Activated CD8-positive, alpha-beta memory T cell treated with anti-CD3 and anti-CD28 coated beads, Interleukin-2, amount 50 U/mL, for 1 hour (primary cell): ENCODE measurements around the gene UROD.

ENCODE experiments used
- DNase-seq: peaks from one replicate; pipeline ENCODE4 v3.0.0-alpha.2; 2020; ENCODE audit errors: extremely low read depth

The UROD gene

GRCh38 chr1:45008516-45008915 is 3.5 kb upstream of the UROD start:
- DNase-seq: no peak

DNA sequence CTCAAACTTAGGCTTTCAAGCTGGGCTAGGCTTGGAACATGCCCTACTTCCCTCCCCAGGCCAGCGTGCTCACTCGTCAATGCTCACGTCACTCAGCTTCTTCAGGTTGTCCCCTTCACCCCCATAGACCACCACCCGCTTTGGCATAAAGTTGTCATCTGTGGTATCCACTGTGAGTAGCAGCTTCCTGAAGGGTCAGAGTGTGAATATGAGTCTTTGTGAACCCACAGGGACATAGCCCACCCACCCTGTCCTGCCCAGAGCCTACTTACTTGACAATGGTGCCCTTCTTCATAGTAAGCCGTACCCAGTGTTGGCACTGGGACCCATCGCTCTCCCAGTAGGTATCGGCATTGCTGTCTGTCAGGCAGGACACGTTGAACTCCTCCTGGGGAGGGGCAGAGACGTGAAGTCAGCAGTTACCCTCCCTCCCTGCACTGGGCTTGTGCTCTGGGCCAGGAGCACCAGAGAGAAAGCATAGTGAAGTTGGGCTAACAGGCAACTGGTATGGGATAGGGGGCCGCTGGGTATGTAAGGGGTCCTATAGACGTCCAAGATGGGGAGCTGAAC is 2.7 kb upstream of the UROD start:
- no peak for DNase-seq

GRCh38 chr1:45009956-45010854 is 1.8 kb upstream of the UROD start:
- no peak for DNase-seq

DNA sequence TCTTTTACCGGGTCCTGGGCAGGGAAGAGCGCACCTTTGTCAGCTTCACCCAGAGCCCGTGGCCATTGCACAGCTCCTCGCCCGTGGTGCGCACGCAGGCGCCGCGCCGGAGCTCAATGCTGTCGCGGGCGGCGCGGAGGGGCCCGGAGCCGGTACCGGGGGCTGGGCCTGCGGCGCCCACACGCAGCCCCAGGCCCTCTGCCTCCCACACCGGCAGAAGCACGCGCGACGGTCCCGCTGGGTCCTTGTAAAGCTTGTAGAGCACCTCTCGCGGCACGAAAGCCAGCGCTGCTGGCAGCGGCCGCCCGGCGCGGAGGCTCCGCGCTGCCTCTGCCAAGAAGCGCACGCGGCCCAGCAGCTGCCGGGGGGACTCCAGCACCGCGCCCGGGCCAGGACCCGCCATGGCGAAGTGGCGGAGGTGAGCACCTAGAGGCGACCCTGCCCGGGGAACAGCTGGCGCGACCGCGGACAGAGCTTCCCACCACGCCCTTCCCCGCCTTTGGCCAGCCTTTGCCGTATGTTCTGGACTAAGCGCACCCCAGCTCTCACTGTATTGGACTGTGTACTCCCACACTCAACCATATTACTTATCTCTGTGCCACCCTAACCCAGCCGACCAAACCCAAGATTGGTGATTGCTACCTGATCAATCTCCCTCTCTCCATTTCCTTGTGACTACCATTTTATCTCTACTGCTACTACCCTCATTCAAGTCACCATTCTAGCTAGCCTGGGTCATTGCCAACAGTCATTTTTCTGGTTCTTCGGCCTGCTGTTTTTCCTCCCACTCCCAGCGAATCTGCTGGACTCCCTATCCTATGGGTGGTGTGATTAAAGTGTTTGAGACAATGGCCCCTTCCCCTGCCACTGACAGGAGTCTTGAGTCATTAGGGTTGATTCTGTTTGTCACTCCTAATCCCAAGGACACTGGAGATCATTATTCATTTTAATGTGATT is 921 bp upstream of the UROD start, which contains the start of gene HECTD3:
Gene HECTD3, minus strand, starts transcription at position 470 of the 957 bp plus-strand sequence. Its CDS starts 67 bp downstream, at position 403.
- peak; percentile 13 for DNase-seq

- DNase-seq: no peak
These were observed 705 bp downstream of the UROD start for GRCh38 chr1:45012639-45013278.

DNA sequence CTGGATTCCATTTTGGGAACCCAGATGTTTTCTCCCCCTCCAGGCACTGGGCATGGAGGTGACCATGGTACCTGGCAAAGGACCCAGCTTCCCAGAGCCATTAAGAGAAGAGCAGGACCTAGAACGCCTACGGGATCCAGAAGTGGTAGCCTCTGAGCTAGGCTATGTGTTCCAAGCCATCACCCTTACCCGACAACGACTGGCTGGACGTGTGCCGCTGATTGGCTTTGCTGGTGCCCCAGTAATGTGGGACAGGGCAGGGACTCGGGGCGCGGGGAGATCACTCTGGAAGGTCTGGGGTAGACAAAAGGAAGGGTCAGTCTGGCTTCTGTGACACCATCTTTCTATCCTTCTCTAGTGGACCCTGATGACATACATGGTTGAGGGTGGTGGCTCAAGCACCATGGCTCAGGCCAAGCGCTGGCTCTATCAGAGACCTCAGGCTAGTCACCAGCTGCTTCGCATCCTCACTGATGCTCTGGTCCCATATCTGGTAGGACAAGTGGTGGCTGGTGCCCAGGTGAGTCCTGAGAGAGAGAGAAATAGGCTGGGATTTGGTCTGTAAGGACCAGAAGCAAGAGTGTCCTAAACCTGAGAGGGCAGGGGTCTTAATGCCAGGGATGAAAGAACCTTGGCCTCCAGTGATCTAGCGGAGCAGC is 1.6 kb downstream of the UROD start:
- DNase-seq: no peak

- DNase-seq: peak; percentile 45
These were observed 2.4 kb downstream of the UROD start for GRCh38 chr1:45014321-45015028.

DNA sequence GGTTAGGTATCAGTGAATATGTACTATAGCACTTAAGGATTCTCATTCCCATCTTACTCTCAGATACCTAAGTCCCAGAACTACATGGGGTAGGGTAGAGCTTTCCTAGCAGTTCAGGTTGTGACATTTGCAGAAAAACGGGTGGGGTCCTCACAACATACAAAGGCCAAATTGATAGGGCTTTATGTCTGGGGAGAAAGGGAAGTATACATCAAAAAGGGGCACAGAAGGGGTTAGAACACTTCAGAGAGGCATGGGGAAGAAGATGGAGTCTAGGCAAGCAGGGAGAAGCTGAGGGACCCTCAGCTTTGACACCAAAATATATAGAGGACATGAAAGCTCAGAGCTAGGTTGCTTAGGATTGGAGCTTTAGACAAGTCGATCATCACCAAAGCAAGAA is 3.6 kb downstream of the UROD start:
- no peak for DNase-seq

DNA sequence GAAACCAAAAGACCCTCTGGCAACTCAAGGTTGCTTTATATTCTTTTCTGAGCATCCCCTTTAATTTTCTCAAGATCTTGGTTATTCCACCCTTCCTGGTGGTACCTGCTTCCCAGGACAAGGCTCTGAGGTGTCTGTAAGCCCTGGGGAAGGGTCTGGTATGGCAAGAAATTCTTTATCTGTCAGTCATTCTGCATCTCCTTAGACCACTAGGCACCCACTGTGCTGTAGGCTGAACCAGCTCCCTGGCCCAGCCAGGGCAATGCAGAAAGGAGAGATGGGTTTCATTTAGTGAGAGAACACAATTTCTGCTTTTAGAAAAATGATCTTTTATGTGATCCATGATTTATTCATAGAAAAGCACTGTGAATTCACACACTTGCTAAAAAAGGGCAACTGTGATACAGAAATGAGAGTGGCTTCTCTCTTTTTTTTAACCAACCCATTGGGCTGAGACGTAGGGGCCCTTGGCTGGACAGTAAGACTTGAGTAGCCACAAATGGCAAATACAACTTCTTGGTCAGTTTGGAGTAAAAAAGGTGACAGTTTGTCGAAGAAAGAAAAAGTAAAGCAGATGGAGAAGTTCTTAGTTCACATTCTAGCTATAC is 4.1 kb downstream of the UROD start:
- DNase-seq: no peak

DNA sequence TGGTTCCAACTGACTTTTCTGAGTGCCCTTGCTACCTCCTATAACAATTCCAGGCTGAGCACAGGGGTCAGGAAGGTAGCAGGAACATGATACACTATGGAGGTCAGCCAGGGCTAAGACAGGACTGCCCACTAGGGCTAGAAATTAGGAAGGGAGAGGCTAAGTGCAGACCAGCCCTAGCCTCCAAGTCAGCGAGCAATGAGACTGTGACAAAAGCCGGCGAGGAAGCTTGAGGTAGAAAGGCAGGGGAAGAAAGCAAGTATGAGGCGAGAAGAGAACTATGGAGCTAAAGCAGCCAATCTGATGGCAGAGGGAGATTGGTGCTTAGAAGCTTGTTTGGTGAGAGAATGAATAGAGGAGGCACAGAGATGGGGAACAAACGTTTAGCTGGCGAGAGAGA is 4.7 kb downstream of the UROD start:
- no peak for DNase-seq

DNA sequence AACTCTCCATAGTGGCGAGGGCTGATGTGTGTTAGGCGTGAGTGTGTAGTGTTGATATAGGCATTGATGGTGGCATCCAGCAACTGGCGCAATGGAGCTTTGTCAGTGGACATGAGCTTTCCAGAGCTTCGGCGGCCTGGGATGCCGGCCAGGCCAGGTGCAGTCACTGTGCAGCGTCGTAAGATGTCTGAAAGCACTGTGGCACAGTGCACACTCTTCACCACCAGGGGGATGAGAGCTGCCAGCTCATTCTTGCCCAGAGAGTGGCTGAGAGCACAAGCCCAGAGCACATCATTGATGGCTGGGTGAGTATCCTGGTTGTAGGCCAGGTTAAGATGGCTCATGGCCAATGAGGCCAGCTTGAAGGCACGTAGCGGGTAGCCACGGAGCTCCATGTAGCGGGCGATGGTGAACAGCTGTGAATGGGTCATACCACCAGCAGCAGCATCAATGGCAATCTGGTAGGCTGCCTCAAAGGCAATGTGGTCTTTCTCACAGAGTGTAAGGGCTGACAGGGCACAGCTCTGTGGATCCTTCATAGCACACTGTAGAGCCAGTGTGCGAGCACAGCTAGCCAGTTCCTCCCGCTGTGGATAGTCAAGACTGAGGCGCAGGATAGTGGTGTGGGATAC is 6.7 kb downstream of the UROD start:
- DNase-seq: no peak

- no peak for DNase-seq
These were observed 11.6 kb downstream of the UROD start for GRCh38 chr1:45023663-45024062.

DNA sequence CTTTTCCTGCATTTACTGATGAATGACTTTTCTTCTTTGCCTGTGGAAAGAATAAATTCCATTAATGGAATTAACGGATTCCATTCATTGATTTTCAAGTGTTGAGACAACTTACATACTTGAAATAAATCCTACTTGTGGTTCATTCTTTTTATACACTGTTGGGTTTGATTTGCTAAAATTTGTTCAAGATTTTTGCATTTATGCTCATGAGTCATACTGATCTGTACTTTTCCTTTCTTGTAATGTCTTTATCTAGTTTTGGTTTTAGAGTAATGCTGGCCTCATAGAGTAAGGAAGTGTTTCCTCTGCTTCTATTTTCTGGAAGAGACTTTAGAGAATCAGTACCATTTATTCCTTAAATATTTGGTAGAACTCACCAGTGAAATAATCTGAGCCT is 14.4 kb downstream of the UROD start:
- DNase-seq: no peak

- no peak for DNase-seq
These were observed 20.8 kb downstream of the UROD start for GRCh38 chr1:45032837-45033236.

DNA sequence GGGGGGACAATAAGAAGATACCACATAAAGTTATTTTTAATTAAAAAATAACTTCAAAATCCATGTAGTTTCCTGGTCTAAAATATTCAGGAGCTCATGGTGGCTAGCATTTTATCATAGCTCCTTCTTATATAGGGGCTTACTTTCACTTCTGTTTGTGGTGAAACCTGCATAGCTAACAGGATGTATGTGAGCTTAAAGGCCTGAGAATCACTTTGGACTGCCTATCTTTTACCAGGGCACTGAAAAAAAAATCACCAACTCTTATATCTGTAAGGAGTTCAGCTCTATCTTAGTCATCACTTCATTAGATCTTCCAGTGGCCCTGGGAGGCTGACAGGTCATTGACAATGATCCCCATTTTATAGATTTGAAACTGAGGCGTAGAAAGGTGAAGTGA is 21.3 kb downstream of the UROD start:
- no peak for DNase-seq

- DNase-seq: no peak
These were observed 23.7 kb downstream of the UROD start for GRCh38 chr1:45035631-45036301.

- DNase-seq: no peak
These were observed 25.4 kb downstream of the UROD start for GRCh38 chr1:45037456-45037855.

DNA sequence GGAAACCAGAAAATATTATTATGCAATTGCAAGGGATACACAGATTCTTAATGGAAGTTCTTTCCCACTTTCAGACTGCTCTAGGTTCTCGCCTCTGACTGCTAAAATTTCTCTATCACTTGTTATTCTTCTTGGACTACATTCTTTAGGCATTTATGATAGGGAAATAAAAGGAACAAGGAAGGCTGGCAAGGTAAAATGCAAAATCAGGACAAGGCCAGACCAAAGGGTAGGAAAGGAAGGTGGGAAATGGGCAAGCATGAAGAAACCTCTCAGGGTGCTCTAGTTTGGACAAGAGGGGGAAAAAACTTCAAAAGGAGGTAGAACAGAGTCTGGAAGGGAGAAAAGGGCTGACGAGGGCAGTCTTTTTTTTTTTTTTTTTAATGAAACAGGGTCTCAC is 26.2 kb downstream of the UROD start:
- no peak for DNase-seq
